Parathyroid adenoma (tissue), 2 donors: ENCODE results near the gene SFXN5.

Source experiments
- H2AFZ ChIP-seq: fragments of 300-600 bp; sonication (generic); one replicate; pipeline ENCODE4 v1.7.0; 2017; ENCODE audit warnings: antibody characterized with exemption, mild to moderate bottlenecking
- H3K27ac ChIP-seq: fragments of 300-600 bp; sonication (generic); one replicate; pipeline ENCODE4 v1.7.0; 2017
- H3K27me3 ChIP-seq: fragments of 300-600 bp; sonication (generic); one replicate; pipeline ENCODE4 v1.7.0; 2017; ENCODE audit warnings: low read length; ENCODE audit not compliant: control insufficient read depth, insufficient read depth
- H3K36me3 ChIP-seq: fragments of 300-600 bp; sonication (generic); one replicate; pipeline ENCODE4 v1.7.0; 2017; ENCODE audit warnings: low read length; ENCODE audit not compliant: control insufficient read depth, insufficient read depth
- H3K4me1 ChIP-seq: fragments of 300-600 bp; sonication (generic); one replicate; pipeline ENCODE4 v1.7.0; 2017; ENCODE audit warnings: control low read depth
- H3K4me2 ChIP-seq: fragments of 300-600 bp; sonication (generic); one replicate; pipeline ENCODE4 v1.7.0; 2017; ENCODE audit warnings: low read length
- H3K4me3 ChIP-seq: fragments of 300-600 bp; sonication (generic); one replicate; pipeline ENCODE4 v1.7.0; 2017; ENCODE audit warnings: low read depth, low read length
- H3K79me2 ChIP-seq: fragments of 300-600 bp; sonication (generic); one replicate; pipeline ENCODE4 v1.7.0; 2017; ENCODE audit warnings: control low read depth
- H3K9ac ChIP-seq: fragments of 300-600 bp; sonication (generic); one replicate; pipeline ENCODE4 v1.7.0; 2017; ENCODE audit warnings: mild to moderate bottlenecking
- H3K9me3 ChIP-seq: fragments of 300-600 bp; sonication (generic); one replicate; pipeline ENCODE4 v1.7.0; 2017; ENCODE audit warnings: low read length; ENCODE audit not compliant: control insufficient read depth
- TF ChIP-seq, protein P1 (sequence below): fragments of 300-600 bp; sonication (generic); IDR thresholded peaks from one replicate; pipeline ENCODE4 v1.7.0; 2017; ENCODE audit warnings: antibody characterized with exemption, mild to moderate bottlenecking
- donor health status: primary hyperparathyroidism.

The SFXN5 gene

DNA sequence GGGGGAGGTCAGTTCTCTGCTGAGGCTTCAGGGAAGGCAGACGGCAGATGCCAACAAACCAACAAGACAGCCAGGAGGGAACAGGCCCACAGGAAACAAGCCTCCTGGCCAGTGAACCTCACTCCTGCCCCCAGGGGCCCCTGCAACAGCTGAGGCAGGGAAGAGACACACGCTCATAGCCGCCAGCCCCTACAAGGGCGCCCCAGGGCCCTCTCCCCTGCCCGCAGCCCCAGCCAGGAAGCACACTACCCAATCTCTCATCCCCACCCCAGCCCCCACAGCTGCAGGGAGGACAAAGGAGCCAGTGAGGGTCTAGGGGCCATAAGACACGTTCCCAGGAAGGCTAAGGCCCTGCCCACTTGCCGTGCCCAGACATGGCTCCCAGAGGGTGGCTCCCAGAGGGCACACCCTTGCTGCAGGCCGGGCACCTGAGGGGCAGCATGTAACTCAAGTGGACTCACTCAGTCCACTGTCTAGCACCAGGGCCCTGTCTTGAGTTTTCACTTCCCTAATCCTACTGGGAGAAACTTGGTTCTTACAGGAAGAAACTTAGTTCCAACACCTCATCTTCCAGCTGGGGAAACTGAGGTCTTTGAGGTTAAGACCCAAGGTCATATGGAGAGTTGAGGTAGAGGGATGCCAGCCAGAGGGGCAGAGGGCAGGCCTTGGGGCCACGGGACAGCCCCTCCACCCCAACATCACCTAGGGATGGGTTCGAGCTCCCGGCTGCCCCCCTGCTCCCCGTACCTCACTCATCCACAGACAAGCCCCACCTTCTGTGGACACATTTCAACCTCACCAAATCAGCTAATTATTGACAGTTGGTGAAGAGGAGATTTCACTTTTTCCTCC is 116.9 kb downstream of the SFXN5 start:
- Histone ChIP-seq H3K4me1 (no peaks in the 10 kb centered on the region), H3K36me3 (no peaks in the 10 kb centered on the region), H3K9ac (no peak overlapping the region), H3K79me2 (no peaks in the 10 kb centered on the region), H3K27me3 (no peaks in the 10 kb centered on the region), H3K9me3 (no peaks in the 10 kb centered on the region), H3K4me3 (no peak overlapping the region), H3K4me2 (no peak overlapping the region), H3K27ac (no peak overlapping the region), H2AFZ (no peak overlapping the region)
- TF ChIP-seq, protein P1, sequence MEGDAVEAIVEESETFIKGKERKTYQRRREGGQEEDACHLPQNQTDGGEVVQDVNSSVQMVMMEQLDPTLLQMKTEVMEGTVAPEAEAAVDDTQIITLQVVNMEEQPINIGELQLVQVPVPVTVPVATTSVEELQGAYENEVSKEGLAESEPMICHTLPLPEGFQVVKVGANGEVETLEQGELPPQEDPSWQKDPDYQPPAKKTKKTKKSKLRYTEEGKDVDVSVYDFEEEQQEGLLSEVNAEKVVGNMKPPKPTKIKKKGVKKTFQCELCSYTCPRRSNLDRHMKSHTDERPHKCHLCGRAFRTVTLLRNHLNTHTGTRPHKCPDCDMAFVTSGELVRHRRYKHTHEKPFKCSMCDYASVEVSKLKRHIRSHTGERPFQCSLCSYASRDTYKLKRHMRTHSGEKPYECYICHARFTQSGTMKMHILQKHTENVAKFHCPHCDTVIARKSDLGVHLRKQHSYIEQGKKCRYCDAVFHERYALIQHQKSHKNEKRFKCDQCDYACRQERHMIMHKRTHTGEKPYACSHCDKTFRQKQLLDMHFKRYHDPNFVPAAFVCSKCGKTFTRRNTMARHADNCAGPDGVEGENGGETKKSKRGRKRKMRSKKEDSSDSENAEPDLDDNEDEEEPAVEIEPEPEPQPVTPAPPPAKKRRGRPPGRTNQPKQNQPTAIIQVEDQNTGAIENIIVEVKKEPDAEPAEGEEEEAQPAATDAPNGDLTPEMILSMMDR: no peak

DNA sequence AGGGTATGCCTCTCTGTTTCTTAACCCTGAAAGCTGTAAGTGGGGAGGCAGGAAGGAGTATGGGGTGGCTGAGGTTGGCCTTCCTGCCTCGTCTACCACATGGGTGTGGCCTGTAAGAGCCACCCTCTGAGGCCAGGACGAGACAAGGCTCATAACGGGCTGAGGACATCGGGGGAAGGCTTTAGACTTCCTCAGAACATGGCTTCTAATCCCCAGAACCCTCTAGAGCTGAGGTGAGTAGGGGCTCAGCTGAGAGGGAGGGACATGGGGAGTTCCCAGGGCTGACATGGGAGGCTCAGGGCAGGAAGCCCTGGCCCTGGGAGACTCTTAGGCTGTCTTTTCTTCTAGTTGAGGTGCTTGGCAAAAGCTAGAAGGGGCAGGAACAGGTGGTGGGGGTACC is 117.5 kb downstream of the SFXN5 start:
- no peaks in the 10 kb centered on the region for H3K79me2 ChIP-seq
- H3K9ac ChIP-seq: no peak overlapping the region
- H3K9me3 ChIP-seq: no peaks in the 10 kb centered on the region
- H3K27ac ChIP-seq: no peak overlapping the region
- H3K4me2 ChIP-seq: no peak overlapping the region
- no peaks in the 10 kb centered on the region for H3K36me3 ChIP-seq
- H3K4me3 ChIP-seq: no peak overlapping the region
- TF ChIP-seq, protein P1: no peak
- H3K4me1 ChIP-seq: no peaks in the 10 kb centered on the region
- H3K27me3 ChIP-seq: no peaks in the 10 kb centered on the region
- no peak overlapping the region for H2AFZ ChIP-seq

DNA sequence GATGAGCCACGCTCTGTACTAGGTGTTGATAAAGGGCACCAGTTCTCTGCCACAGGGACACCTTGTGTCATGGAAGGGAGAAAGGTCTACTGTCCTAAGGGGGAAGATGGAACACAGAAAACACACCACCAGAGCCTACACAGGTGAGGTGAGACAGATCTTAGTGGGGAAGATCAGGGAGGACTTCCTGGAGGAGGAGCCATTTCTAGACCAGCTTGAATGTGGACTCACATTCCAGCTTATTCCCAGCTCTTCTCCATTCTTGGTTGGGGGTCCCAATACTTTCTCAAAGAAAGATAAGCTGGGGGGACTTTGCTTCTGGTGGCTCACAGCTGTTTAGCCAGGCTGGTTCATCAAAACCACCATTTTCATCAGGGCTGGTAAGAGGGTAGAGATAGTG is 118.0 kb downstream of the SFXN5 start:
- Histone ChIP-seq H2AFZ (no peak overlapping the region), H3K4me3 (no peak overlapping the region), H3K9me3 (no peaks in the 10 kb centered on the region), H3K27me3 (no peaks in the 10 kb centered on the region), H3K9ac (no peak overlapping the region), H3K79me2 (no peaks in the 10 kb centered on the region), H3K36me3 (no peaks in the 10 kb centered on the region), H3K27ac (no peak overlapping the region), H3K4me1 (no peaks in the 10 kb centered on the region), H3K4me2 (no peak overlapping the region)
- TF ChIP-seq, protein P1: no peak

DNA sequence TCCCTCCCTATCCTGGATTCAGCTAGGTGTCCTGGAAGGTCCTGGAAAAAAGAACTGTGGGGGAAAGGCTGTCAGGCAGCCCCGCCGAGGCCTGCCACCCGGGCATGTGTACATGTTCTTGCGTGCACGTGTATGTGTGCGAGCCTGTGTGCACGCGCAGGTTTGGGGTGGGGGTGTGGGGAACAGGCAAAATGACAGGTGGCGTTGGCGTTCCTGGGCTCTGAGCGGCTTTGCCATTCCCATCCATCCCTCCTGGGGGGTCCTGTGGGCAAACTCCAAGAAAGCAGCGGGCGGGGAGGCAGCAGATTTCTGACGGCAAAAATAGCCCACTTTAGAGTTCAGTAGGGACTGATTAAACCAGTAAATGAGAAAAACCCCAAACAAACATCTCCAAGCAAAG is 118.6 kb downstream of the SFXN5 start:
- Histone ChIP-seq H3K27me3 (no peaks in the 10 kb centered on the region), H3K4me1 (no peaks in the 10 kb centered on the region), H3K4me2 (no peak overlapping the region), H3K79me2 (no peaks in the 10 kb centered on the region), H3K9me3 (no peaks in the 10 kb centered on the region), H3K4me3 (no peak overlapping the region), H2AFZ (no peak overlapping the region), H3K27ac (no peak overlapping the region), H3K36me3 (no peaks in the 10 kb centered on the region), H3K9ac (no peak overlapping the region)
- TF ChIP-seq, protein P1: no peak
